ENCODE results near the gene PHACTR1. TPM values are rescaled to one million over a fixed set of nuclear protein-coding genes. Genes with fewer than 3 reads are reported as not detected.

Gene PHACTR1
- total RNA-seq, 2 experiments from 2014 or later = 1.3 to 2.3 TPM

DNA sequence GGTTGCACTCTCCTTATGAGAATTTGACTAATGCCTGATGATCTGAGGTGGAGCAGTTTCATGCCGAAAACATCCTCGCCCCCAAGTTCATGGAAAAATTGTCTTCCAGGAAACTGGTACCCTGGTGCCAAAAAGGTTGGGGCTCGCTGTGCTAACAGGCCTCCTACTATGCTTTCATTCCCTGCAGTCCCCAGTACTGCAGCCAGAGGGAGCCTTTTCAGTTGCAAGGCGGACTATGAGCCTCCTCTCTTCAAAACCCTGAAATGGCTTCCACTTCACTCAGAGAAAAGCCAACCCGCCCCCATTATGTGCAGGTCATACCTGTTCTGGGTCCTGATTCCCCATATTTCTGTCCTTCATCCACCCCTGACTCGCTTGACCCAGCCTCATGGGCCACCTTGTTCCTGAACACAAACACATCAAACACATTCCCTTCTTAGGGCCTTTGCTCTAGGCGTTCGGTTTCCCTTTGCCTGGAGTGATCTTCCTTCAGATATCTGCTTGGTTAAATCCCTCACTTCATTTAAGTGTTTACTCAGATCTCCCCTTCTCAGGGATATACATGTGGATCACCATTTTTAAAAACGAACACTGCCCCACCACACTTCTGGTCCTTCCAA, 173.7 kb downstream of the PHACTR1 start:
- TF ChIP-seq, protein P1, sequence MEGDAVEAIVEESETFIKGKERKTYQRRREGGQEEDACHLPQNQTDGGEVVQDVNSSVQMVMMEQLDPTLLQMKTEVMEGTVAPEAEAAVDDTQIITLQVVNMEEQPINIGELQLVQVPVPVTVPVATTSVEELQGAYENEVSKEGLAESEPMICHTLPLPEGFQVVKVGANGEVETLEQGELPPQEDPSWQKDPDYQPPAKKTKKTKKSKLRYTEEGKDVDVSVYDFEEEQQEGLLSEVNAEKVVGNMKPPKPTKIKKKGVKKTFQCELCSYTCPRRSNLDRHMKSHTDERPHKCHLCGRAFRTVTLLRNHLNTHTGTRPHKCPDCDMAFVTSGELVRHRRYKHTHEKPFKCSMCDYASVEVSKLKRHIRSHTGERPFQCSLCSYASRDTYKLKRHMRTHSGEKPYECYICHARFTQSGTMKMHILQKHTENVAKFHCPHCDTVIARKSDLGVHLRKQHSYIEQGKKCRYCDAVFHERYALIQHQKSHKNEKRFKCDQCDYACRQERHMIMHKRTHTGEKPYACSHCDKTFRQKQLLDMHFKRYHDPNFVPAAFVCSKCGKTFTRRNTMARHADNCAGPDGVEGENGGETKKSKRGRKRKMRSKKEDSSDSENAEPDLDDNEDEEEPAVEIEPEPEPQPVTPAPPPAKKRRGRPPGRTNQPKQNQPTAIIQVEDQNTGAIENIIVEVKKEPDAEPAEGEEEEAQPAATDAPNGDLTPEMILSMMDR (IDR thresholded peaks at IDR 0.05) = no peak
- Histone ChIP-seq H3K36me3 (ENCODE audit: insufficient read depth, low read length) (no peaks in the 10 kb centered on the region), H3K27me3 (ENCODE audit: control insufficient read depth in 1 of 2, insufficient read depth in 2 of 2, low read length in 2 of 2) (peaks cover 0 to 8% of the 10 kb centered on the region in 2 experiments), H3K4me1 (ENCODE audit: insufficient read depth, low read length) (peaks cover 2% of the 10 kb centered on the region), H3K4me3 (ENCODE audit: low read length) (no peak overlapping the region), H3K27ac (ENCODE audit: low read depth in 1 of 2, low read length in 2 of 2) (no peak overlapping the region), H3K9me3 (ENCODE audit: control insufficient read depth in 1 of 2, insufficient read depth in 1 of 2, low read length in 2 of 2) (peaks cover 3% of the 10 kb centered on the region in 2 experiments)
- POLR2A ChIA-PET = no interaction called here
- H3K36me3 Mint-ChIP-seq (ENCODE audit: low read depth) = no peaks in the 10 kb centered on the region
- intact Hi-C loops (cut with DNase I, micrococcal nuclease) = loop anchor here (5.0 to 10.0 kb wide), 4 partner anchors 255 to 1303 kb away; no protein-coding TSS in a partner anchor
- CTCF ChIA-PET = no interaction called here
- H3K4me1 Mint-ChIP-seq (ENCODE audit: low read depth) = no peaks in the 10 kb centered on the region
- H3K9me3 Mint-ChIP-seq = peaks cover 2% of the 10 kb centered on the region
- DNase-seq (peak in 4 of 14 experiments; percentile 1 to 20 (median 9)), ATAC-seq (ENCODE audit: poor library complexity) (no peak)
- H3K4me3 Mint-ChIP-seq = no peak overlapping the region
- no peak overlapping the region for H3K27ac Mint-ChIP-seq
- peaks cover 27% of the 10 kb centered on the region for H3K27me3 Mint-ChIP-seq

DNA sequence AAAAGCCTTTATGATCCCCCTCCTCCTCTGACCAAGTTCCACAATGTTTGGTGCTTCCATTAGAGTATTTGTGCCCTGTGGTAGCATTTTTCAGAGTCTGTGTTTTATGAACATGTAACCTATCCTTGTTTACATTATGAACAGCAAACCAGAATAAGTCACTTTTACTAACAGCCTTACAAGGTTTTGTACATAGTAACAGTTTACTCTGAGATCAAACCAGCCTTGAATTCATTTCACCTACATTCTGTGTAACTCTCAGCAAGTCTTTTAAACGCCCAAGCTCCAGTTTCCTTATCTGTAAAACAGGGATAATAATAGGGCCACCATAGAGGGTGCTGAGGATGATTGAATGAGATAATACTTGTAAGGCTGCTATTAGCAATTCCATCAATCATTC, 175.0 kb downstream of the PHACTR1 start:
- Histone ChIP-seq H3K27ac (ENCODE audit: low read depth in 1 of 2, low read length in 2 of 2) (no peak overlapping the region), H3K4me1 (ENCODE audit: insufficient read depth, low read length) (peaks cover 2% of the 10 kb centered on the region), H3K27me3 (ENCODE audit: control insufficient read depth in 1 of 2, insufficient read depth in 2 of 2, low read length in 2 of 2) (peaks cover 0 to 6% of the 10 kb centered on the region in 2 experiments), H3K36me3 (ENCODE audit: insufficient read depth, low read length) (no peaks in the 10 kb centered on the region), H3K9me3 (ENCODE audit: control insufficient read depth in 1 of 2, insufficient read depth in 1 of 2, low read length in 2 of 2) (peaks cover 3% of the 10 kb centered on the region in 2 experiments), H3K4me3 (ENCODE audit: low read length) (no peak overlapping the region)
- Mint-ChIP-seq H3K36me3 (ENCODE audit: low read depth) (no peaks in the 10 kb centered on the region), H3K27me3 (peaks cover 36% of the 10 kb centered on the region), H3K9me3 (peaks cover 2% of the 10 kb centered on the region), H3K27ac (no peak overlapping the region), H3K4me3 (no peak overlapping the region), H3K4me1 (ENCODE audit: low read depth) (no peaks in the 10 kb centered on the region)
- ATAC-seq (ENCODE audit: poor library complexity) = no peak
- CTCF ChIA-PET = no interaction called here
- POLR2A ChIA-PET = no interaction called here
- intact Hi-C loops (cut with DNase I, micrococcal nuclease) = loop anchor here (5.0 to 10.0 kb wide), 4 partner anchors 257 to 1304 kb away; no protein-coding TSS in a partner anchor
- DNase-seq = no peak
- TF ChIP-seq, protein P1 (IDR thresholded peaks at IDR 0.05) = no peak

DNA sequence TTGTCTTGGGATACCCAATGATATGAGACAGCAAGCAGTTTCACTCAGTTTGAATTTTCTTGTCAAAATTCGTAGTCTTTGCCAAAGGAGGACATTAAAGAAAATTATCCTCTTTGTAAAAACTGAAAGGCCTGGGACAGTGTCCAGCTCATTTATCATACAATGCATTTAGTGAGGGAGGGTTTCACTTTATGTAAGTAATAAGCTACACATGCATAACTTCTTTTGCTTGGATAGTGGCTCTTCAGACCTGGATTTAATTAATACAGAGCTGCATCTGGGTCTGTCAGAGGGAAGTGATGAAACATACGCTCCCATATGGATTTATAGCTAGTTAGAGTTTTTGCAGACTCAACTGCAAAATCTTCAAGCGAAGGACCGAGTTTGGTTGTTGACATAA, 175.6 kb downstream of the PHACTR1 start:
- ATAC-seq (ENCODE audit: poor library complexity) (no peak), DNase-seq (no peak)
- TF ChIP-seq, protein P1 (IDR thresholded peaks at IDR 0.05) = no peak
- Histone ChIP-seq H3K36me3 (ENCODE audit: insufficient read depth, low read length) (no peaks in the 10 kb centered on the region), H3K9me3 (ENCODE audit: control insufficient read depth in 1 of 2, insufficient read depth in 1 of 2, low read length in 2 of 2) (peaks cover 3% of the 10 kb centered on the region in 2 experiments), H3K27ac (ENCODE audit: low read depth in 1 of 2, low read length in 2 of 2) (no peak overlapping the region), H3K27me3 (ENCODE audit: control insufficient read depth in 1 of 2, insufficient read depth in 2 of 2, low read length in 2 of 2) (peaks cover 0 to under 1% of the 10 kb centered on the region in 2 experiments), H3K4me1 (ENCODE audit: insufficient read depth, low read length) (peaks cover 2% of the 10 kb centered on the region), H3K4me3 (ENCODE audit: low read length) (no peak overlapping the region)
- Mint-ChIP-seq H3K27ac (no peak overlapping the region), H3K4me3 (no peak overlapping the region), H3K36me3 (ENCODE audit: low read depth) (no peaks in the 10 kb centered on the region), H3K9me3 (peaks cover 2% of the 10 kb centered on the region), H3K4me1 (ENCODE audit: low read depth) (no peaks in the 10 kb centered on the region), H3K27me3 (peaks cover 39% of the 10 kb centered on the region)
- POLR2A ChIA-PET = no interaction called here
- intact Hi-C loops (cut with DNase I, micrococcal nuclease) = loop anchor here (5.0 to 10.0 kb wide), 4 partner anchors 257 to 1305 kb away; no protein-coding TSS in a partner anchor
- CTCF ChIA-PET = no interaction called here

Data from CD4-positive, alpha-beta T cell (primary cell).